Measurements from ENCODE around the gene RNASE9.

The RNASE9 gene

GRCh38 chr14:20606190-20606901 lies 45.5 kb upstream of the RNASE9 start:
- no peak overlapping the region for H3K9ac ChIP-seq (ENCODE audit: low read length)
- TF ChIP-seq CTCF (IDR thresholded peaks at IDR 0.05; ENCODE audit: low read length) (no peak; the same call in 1 of the 2 replicates), EZH2 (IDR thresholded peaks at IDR 0.05; ENCODE audit: borderline replicate concordance, low read length) (no peak)
- peaks cover 25% of the 10 kb centered on the region for H3K4me1 ChIP-seq (ENCODE audit: insufficient read depth, low read length, severe bottlenecking)
- H4K20me1 ChIP-seq (ENCODE audit: insufficient read depth, low read length) = no peaks in the 10 kb centered on the region
- H3K4me3 ChIP-seq (ENCODE audit: low read depth, low read length, poor library complexity, severe bottlenecking) = no peak overlapping the region
- no peaks in the 10 kb centered on the region for H3K9me2 ChIP-seq (ENCODE audit: low read depth, low read length)
- H3F3A ChIP-seq (ENCODE audit: insufficient read depth, low read length) = no peaks in the 10 kb centered on the region
- H3K79me2 ChIP-seq (ENCODE audit: insufficient read depth, low read length) = no peaks in the 10 kb centered on the region
- no peaks in the 10 kb centered on the region for H3K36me3 ChIP-seq (ENCODE audit: insufficient read depth, low read length)
- no peaks in the 10 kb centered on the region; the same call in 1 of the 2 replicates for H3K27me3 ChIP-seq (ENCODE audit: insufficient read depth, low read length)
- H3K4me2 ChIP-seq (ENCODE audit: low read length) = no peak overlapping the region
- no peak overlapping the region for H2AFZ ChIP-seq (ENCODE audit: low read length)
- H3K9me3 ChIP-seq (ENCODE audit: low read length) = no peaks in the 10 kb centered on the region
- H3K27ac ChIP-seq (ENCODE audit: low read depth, low read length, poor library complexity, severe bottlenecking) = no peak overlapping the region

- TF ChIP-seq EZH2 (IDR thresholded peaks at IDR 0.05; ENCODE audit: borderline replicate concordance, low read length) (no peak), CTCF (IDR thresholded peaks at IDR 0.05; ENCODE audit: low read length) (no peak)
- no peak overlapping the region for H3K4me2 ChIP-seq (ENCODE audit: low read length)
- no peaks in the 10 kb centered on the region for H4K20me1 ChIP-seq (ENCODE audit: insufficient read depth, low read length)
- H3K27me3 ChIP-seq (ENCODE audit: insufficient read depth, low read length) = no peaks in the 10 kb centered on the region; the same call in 1 of the 2 replicates
- no peaks in the 10 kb centered on the region for H3K79me2 ChIP-seq (ENCODE audit: insufficient read depth, low read length)
- no peak overlapping the region for H2AFZ ChIP-seq (ENCODE audit: low read length)
- no peaks in the 10 kb centered on the region for H3K36me3 ChIP-seq (ENCODE audit: insufficient read depth, low read length)
- no peaks in the 10 kb centered on the region for H3K9me3 ChIP-seq (ENCODE audit: low read length)
- no peaks in the 10 kb centered on the region for H3F3A ChIP-seq (ENCODE audit: insufficient read depth, low read length)
- no peaks in the 10 kb centered on the region for H3K9me2 ChIP-seq (ENCODE audit: low read depth, low read length)
- peaks cover 8% of the 10 kb centered on the region for H3K4me1 ChIP-seq (ENCODE audit: insufficient read depth, low read length, severe bottlenecking)
- no peak overlapping the region for H3K4me3 ChIP-seq (ENCODE audit: low read depth, low read length, poor library complexity, severe bottlenecking)
- no peak overlapping the region for H3K27ac ChIP-seq (ENCODE audit: low read depth, low read length, poor library complexity, severe bottlenecking)
- no peak overlapping the region for H3K9ac ChIP-seq (ENCODE audit: low read length)
Observed at GRCh38 chr14:20603813-20604690, 43.2 kb upstream of the RNASE9 start.

- no peak overlapping the region for H3K4me2 ChIP-seq (ENCODE audit: low read length)
- no peaks in the 10 kb centered on the region for H3K79me2 ChIP-seq (ENCODE audit: insufficient read depth, low read length)
- H3F3A ChIP-seq (ENCODE audit: insufficient read depth, low read length) = no peaks in the 10 kb centered on the region
- no peaks in the 10 kb centered on the region for H3K36me3 ChIP-seq (ENCODE audit: insufficient read depth, low read length)
- no peak overlapping the region for H2AFZ ChIP-seq (ENCODE audit: low read length)
- no peak overlapping the region for H3K27ac ChIP-seq (ENCODE audit: low read depth, low read length, poor library complexity, severe bottlenecking)
- no peak overlapping the region for H3K4me3 ChIP-seq (ENCODE audit: low read depth, low read length, poor library complexity, severe bottlenecking)
- no peaks in the 10 kb centered on the region for H4K20me1 ChIP-seq (ENCODE audit: insufficient read depth, low read length)
- H3K4me1 ChIP-seq (ENCODE audit: insufficient read depth, low read length, severe bottlenecking) = peaks cover under 1% of the 10 kb centered on the region
- no peaks in the 10 kb centered on the region; the same call in 1 of the 2 replicates for H3K27me3 ChIP-seq (ENCODE audit: insufficient read depth, low read length)
- no peak for TF ChIP-seq EZH2 (IDR thresholded peaks at IDR 0.05; ENCODE audit: borderline replicate concordance, low read length)
- TF ChIP-seq CTCF (IDR thresholded peaks at IDR 0.05; ENCODE audit: low read length) = no peak
- no peak overlapping the region for H3K9ac ChIP-seq (ENCODE audit: low read length)
- no peaks in the 10 kb centered on the region for H3K9me2 ChIP-seq (ENCODE audit: low read depth, low read length)
- no peaks in the 10 kb centered on the region for H3K9me3 ChIP-seq (ENCODE audit: low read length)
Observed at GRCh38 chr14:20602583-20602982, 41.7 kb upstream of the RNASE9 start.
